Measurements from ENCODE around the gene SCUBE3. TPM values are rescaled to one million over a fixed set of nuclear protein-coding genes. Genes with fewer than 3 reads are reported as not detected.
A peak's percentile ranks its signal among the peaks of the same experiment; 100 is the strongest.

The SCUBE3 gene
- total and polyA plus RNA-seq, 2 experiments from 2014 or later = 24.0 to 31.5 TPM

DNA sequence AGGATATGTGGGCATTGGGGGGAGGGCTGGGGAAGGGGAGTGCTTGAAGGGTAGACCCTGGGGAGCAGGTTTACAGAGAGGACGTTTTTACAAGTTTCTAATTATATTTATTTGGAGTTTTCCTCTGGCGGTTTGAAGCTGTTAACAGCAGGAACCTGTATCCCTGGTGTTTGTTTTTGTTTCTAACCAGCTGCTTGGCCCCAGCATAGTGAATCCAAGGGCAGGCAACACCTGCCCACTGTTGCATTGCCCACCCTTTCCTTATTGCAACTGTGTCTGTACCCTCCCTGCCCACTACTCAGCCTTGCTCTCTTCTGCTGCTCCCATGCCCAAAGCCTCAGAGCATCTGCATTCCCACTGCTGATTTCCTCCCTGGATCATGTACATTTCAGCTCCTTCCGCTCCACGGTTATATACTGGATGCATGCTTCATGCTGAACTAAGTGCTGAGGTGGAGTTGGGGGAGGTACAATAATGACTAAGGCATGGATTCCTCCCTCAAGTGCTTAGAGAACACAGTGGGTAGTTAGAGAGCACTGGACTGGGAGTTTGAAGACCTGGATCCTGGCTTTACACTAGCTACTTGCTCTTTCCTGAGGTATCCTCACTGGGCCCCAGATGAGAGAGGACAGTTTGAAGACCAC lies 6.0 kb downstream of the SCUBE3 start:
- DNase-seq = peak; percentile 26

DNA sequence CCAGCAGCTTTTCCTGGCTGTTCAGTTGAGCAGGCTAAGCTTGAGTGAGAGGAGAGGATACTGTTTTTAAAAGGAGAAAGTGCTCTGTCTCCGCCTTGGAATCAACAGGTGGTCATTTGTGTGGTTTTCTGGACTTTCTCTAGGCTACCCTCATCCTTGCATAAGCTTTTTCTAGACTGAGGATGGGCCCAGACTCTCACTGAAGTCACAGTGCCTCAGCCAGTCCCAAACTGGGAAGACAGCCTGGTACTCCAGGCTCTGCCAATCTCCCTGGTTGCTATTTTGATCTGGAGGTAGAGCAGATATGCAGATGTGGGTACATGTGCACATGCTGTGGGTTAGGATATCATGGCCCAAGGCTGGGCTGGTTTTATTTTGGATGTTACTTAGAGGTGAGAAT lies 7.0 kb downstream of the SCUBE3 start:
- no peak overlapping the region for H2AFZ ChIP-seq
- H3K4me2 ChIP-seq (ENCODE audit: unreplicated experiment) = no peak overlapping the region
- no peak overlapping the region for H3K9ac ChIP-seq
- no peaks in the 10 kb centered on the region for H4K20me1 ChIP-seq (ENCODE audit: insufficient read depth)
- H3K27ac ChIP-seq = no peak overlapping the region
- peaks cover 90% of the 10 kb centered on the region for H3K79me2 ChIP-seq (ENCODE audit: insufficient read depth)
- WGBS, 2 experiments (ENCODE audit: low coverage in 1 of 2, low lambda C conversion rate in 2 of 2, missing lambda C conversion rate in 2 of 2) = 93 to 100% methylated on average over 1 of the region's 1 CpG
- no peak overlapping the region for H3K4me3 ChIP-seq
- peaks cover 28% of the 10 kb centered on the region for H3K4me1 ChIP-seq (ENCODE audit: insufficient read depth)
- H3K27me3 ChIP-seq (replicated peaks; ENCODE audit: insufficient read depth) = no peaks in the 10 kb centered on the region
- in situ Hi-C loops (cut with MboI) = no loop called here
- no peaks in the 10 kb centered on the region for H3K9me3 ChIP-seq (ENCODE audit: low read depth)
- TF ChIP-seq EZH2phosphoT487 (IDR thresholded peaks at IDR 0.05; ENCODE audit: insufficient read depth, low read depth) (no peak), EZH2 (IDR thresholded peaks at IDR 0.05; ENCODE audit: insufficient read depth, poor library complexity, severe bottlenecking) (no peak)
- DNase-seq = no peak
- H3K9me2 ChIP-seq (ENCODE audit: insufficient read depth) = no peaks in the 10 kb centered on the region
- H3K36me3 ChIP-seq (ENCODE audit: low read depth) = no peaks in the 10 kb centered on the region
- peaks cover 21% of the 10 kb centered on the region for H3F3A ChIP-seq (ENCODE audit: insufficient read depth)

More for the DNA sequence above, 6.0 kb downstream of the SCUBE3 start:
- Histone ChIP-seq H3K27me3 (replicated peaks; ENCODE audit: insufficient read depth) (no peaks in the 10 kb centered on the region), H2AFZ (no peak overlapping the region), H4K20me1 (ENCODE audit: insufficient read depth) (no peaks in the 10 kb centered on the region), H3K9me3 (ENCODE audit: low read depth) (no peaks in the 10 kb centered on the region), H3K4me2 (ENCODE audit: unreplicated experiment) (no peak overlapping the region), H3K4me1 (ENCODE audit: insufficient read depth) (peaks cover 34% of the 10 kb centered on the region), H3K9me2 (ENCODE audit: insufficient read depth) (no peaks in the 10 kb centered on the region), H3K9ac (no peak overlapping the region), H3K27ac (no peak overlapping the region), H3K79me2 (ENCODE audit: insufficient read depth) (peaks cover 98% of the 10 kb centered on the region), H3K4me3 (no peak overlapping the region), H3F3A (ENCODE audit: insufficient read depth) (peaks cover 22% of the 10 kb centered on the region), H3K36me3 (ENCODE audit: low read depth) (no peaks in the 10 kb centered on the region)
- 58 to 65% methylated on average over 4 of the region's 4 CpGs for WGBS, 2 experiments (ENCODE audit: low coverage in 1 of 2, low lambda C conversion rate in 2 of 2, missing lambda C conversion rate in 2 of 2)
- in situ Hi-C loops (cut with MboI) = no loop called here
- TF ChIP-seq EZH2 (IDR thresholded peaks at IDR 0.05; ENCODE audit: insufficient read depth, poor library complexity, severe bottlenecking) = no peak
- TF ChIP-seq EZH2phosphoT487 (IDR thresholded peaks at IDR 0.05; ENCODE audit: insufficient read depth, low read depth) = no peak

DNA sequence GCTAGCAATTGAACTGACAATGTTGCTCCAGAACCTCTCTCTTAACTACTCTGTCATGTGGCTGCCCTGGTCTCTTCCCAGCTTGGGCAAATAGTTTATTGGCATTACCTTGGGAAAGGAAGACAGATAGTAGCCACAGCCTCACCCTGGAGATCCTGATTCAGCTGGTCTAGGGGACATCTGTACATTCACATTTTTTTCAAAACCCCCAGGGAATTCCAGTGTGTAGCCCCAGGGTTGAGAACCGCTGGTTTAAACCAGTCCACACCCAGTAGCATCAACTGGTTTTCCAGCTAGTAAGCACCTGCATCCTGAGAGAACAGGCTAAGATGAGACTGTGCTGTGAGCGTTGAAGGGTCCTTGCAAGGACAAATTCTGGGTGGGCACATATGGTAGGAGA lies 9.6 kb downstream of the SCUBE3 start:
- H3K4me3 ChIP-seq = no peak overlapping the region
- DNase-seq = no peak
- in situ Hi-C loops (cut with MboI) = no loop called here
- no peak overlapping the region for H3K27ac ChIP-seq
- H3K9me2 ChIP-seq (ENCODE audit: insufficient read depth) = no peaks in the 10 kb centered on the region
- H3K9me3 ChIP-seq (ENCODE audit: low read depth) = no peaks in the 10 kb centered on the region
- H3K4me2 ChIP-seq (ENCODE audit: unreplicated experiment) = no peak overlapping the region
- peaks cover 74% of the 10 kb centered on the region for H3K79me2 ChIP-seq (ENCODE audit: insufficient read depth)
- no peak overlapping the region for H3K9ac ChIP-seq
- peaks cover 6% of the 10 kb centered on the region for H3F3A ChIP-seq (ENCODE audit: insufficient read depth)
- no peak overlapping the region for H2AFZ ChIP-seq
- H3K4me1 ChIP-seq (ENCODE audit: insufficient read depth) = peaks cover 9% of the 10 kb centered on the region
- no peaks in the 10 kb centered on the region for H4K20me1 ChIP-seq (ENCODE audit: insufficient read depth)
- no peaks in the 10 kb centered on the region for H3K27me3 ChIP-seq (replicated peaks; ENCODE audit: insufficient read depth)
- WGBS, 2 experiments (ENCODE audit: low coverage in 1 of 2, low lambda C conversion rate in 2 of 2, missing lambda C conversion rate in 2 of 2) = 61 to 64% methylated on average over 2 of the region's 2 CpGs
- TF ChIP-seq EZH2phosphoT487 (IDR thresholded peaks at IDR 0.05; ENCODE audit: insufficient read depth, low read depth) (no peak), EZH2 (IDR thresholded peaks at IDR 0.05; ENCODE audit: insufficient read depth, poor library complexity, severe bottlenecking) (no peak)
- no peaks in the 10 kb centered on the region for H3K36me3 ChIP-seq (ENCODE audit: low read depth)

DNA sequence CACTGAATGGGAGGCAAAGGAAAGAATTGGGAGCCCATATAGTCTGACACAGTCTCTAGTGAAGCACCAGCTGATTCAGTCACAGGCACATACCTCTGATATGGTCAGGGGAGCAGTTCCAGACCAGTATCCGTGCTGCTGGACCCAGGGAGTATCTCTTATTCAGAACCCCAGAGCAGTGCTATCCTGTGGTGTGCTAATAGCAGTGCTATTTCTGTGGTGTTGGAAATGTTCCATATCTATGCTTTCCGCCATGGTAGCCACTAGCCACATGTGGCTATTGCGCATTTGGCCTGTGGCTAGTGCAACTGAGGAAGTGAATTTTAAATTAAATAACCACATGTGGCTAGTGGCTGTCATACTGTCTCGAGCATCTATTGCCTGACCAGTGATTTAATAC lies 11.0 kb downstream of the SCUBE3 start:
- Histone ChIP-seq H3K36me3 (ENCODE audit: low read depth) (no peaks in the 10 kb centered on the region), H3K9me3 (ENCODE audit: low read depth) (no peaks in the 10 kb centered on the region), H3K4me2 (ENCODE audit: unreplicated experiment) (no peak overlapping the region), H3K27ac (no peak overlapping the region), H3K4me1 (ENCODE audit: insufficient read depth) (0 out of 2 replicates have a peak, but pooled peaks cover 5% of the 10 kb centered on the region), H3F3A (ENCODE audit: insufficient read depth) (no peaks in the 10 kb centered on the region), H3K27me3 (replicated peaks; ENCODE audit: insufficient read depth) (no peaks in the 10 kb centered on the region), H4K20me1 (ENCODE audit: insufficient read depth) (no peaks in the 10 kb centered on the region), H2AFZ (no peak overlapping the region), H3K9me2 (ENCODE audit: insufficient read depth) (no peaks in the 10 kb centered on the region), H3K4me3 (no peak overlapping the region), H3K9ac (no peak overlapping the region), H3K79me2 (ENCODE audit: insufficient read depth) (peaks cover 64% of the 10 kb centered on the region)
- TF ChIP-seq EZH2phosphoT487 (IDR thresholded peaks at IDR 0.05; ENCODE audit: insufficient read depth, low read depth) = no peak
- TF ChIP-seq EZH2 (IDR thresholded peaks at IDR 0.05; ENCODE audit: insufficient read depth, poor library complexity, severe bottlenecking) = no peak
- DNase-seq = no peak
- in situ Hi-C loops (cut with MboI) = no loop called here
- 84 to 86% methylated on average over 4 of the region's 4 CpGs for WGBS, 2 experiments (ENCODE audit: low coverage in 1 of 2, low lambda C conversion rate in 2 of 2, missing lambda C conversion rate in 2 of 2)

Data from GM23248 (cell line).